OCI-LY7 (cell line): ENCODE measurements around the gene ZNF775. TPM values are rescaled to one million over a fixed set of nuclear protein-coding genes. Genes with fewer than 3 reads are reported as not detected.

ENCODE experiments used
- BruUV-seq: library from RNA; stranded (reverse); fragments of 400-500 nt; replicated peaks from 2 replicates; lab custom pipeline; 2021; lab: Mats Ljungman, UMichigan
- CTCF ChIA-PET: fragments of 300-600 bp; sonication (Branson Sonifier 250); formaldehyde crosslinking; loops from one replicate; lab custom pipeline; 2022; ENCODE audit warnings: antibody characterized with exemption; ENCODE audit not compliant: unreplicated experiment; lab: Charles Lee
- POLR2A ChIA-PET: fragments of 300-600 bp; sonication (Branson Sonifier 250); formaldehyde crosslinking; loops from one replicate; lab custom pipeline; 2022; ENCODE audit warnings: antibody characterized with exemption; lab: Charles Lee
- DNase-seq: peaks from one replicate; pipeline ENCODE4 v3.0.0-alpha.2; 2015; ENCODE audit warnings: low spot score
- H2AFZ ChIP-seq: fragments of 200-600 bp; sonication (generic), shearing (Covaris generic); 2 replicates; pipeline ENCODE4 v1.6.1; 2014; ENCODE audit warnings: mild to moderate bottlenecking, antibody characterized with exemption, low read length, moderate library complexity
- H3K27ac ChIP-seq: fragments of 200-600 bp; sonication (generic); 2 replicates; pipeline ENCODE4 v1.5.1; 2014; ENCODE audit warnings: mixed run types, low read depth, mild to moderate bottlenecking, moderate library complexity, low read length, inconsistent platforms; ENCODE audit not compliant: poor library complexity, severe bottlenecking
- H3K36me3 ChIP-seq: fragments of 200-600 bp; sonication (generic); 2 replicates; pipeline ENCODE4 v1.6.1; 2014; ENCODE audit warnings: mild to moderate bottlenecking, antibody characterized with exemption, low read length, moderate library complexity, mixed read lengths; ENCODE audit not compliant: insufficient read depth
- H3K4me1 ChIP-seq: fragments of 200-600 bp; sonication (generic); 2 replicates; pipeline ENCODE4 v1.5.1; 2014; ENCODE audit warnings: mild to moderate bottlenecking, low read length; ENCODE audit not compliant: insufficient read depth, poor library complexity, severe bottlenecking
- H3K4me2 ChIP-seq: fragments of 200-600 bp; sonication (generic); 2 replicates; pipeline ENCODE4 v1.6.1; 2014; ENCODE audit warnings: mild to moderate bottlenecking, low read length
- H3K4me3 ChIP-seq: fragments of 200-600 bp; sonication (generic); 2 replicates; pipeline ENCODE4 v1.5.1; 2014; ENCODE audit warnings: mild to moderate bottlenecking, low read depth, low read length; ENCODE audit not compliant: poor library complexity, severe bottlenecking
- H3K79me2 ChIP-seq: fragments of 200-600 bp; sonication (generic); 2 replicates; pipeline ENCODE4 v1.6.1; 2016; ENCODE audit warnings: low read depth, mild to moderate bottlenecking, low read length, moderate library complexity, mixed read lengths; ENCODE audit not compliant: insufficient read depth
- H3K9me2 ChIP-seq: fragments of 200-600 bp; sonication (generic); 2 replicates; pipeline ENCODE4 v1.6.1; 2016; ENCODE audit warnings: mild to moderate bottlenecking, low read length, mixed read lengths; ENCODE audit not compliant: insufficient read depth
- H3K9me3 ChIP-seq: fragments of 200-600 bp; sonication (generic); 2 replicates; pipeline ENCODE4 v1.6.1; 2014; ENCODE audit warnings: mild to moderate bottlenecking, mixed run types, low read length, mixed read lengths
- H4K20me1 ChIP-seq: fragments of 200-600 bp; sonication (generic); 2 replicates; pipeline ENCODE4 v1.6.1; 2014; ENCODE audit warnings: mild to moderate bottlenecking, antibody characterized with exemption, low read length, moderate library complexity, mixed read lengths; ENCODE audit not compliant: insufficient read depth
- CTCF ChIP-seq: fragments of 200-600 bp; sonication (generic); conservative IDR thresholded peaks from 2 replicates; pipeline ENCODE4 v1.5.1; 2014; ENCODE audit warnings: mild to moderate bottlenecking, antibody characterized with exemption, low read length, moderate library complexity, mixed read lengths
- EZH2phosphoT487 ChIP-seq: fragments of 200-600 bp; sonication (generic); IDR thresholded peaks from 2 replicates; pipeline ENCODE4 v1.6.1; 2018; ENCODE audit warnings: low read depth, borderline replicate concordance, mild to moderate bottlenecking, mixed run types, antibody characterized with exemption, low read length, moderate library complexity, mixed read lengths
- intact Hi-C: fragments of 100-400 bp; cut with micrococcal nuclease; formaldehyde crosslinking; loops from one replicate; pipeline ENCODE4 v1.10.0; 2022; ENCODE audit not compliant: unreplicated experiment
- total RNA-seq, 2 experiments: library from RNA; depleted of rRNA in 1 of 2; stranded (reverse); fragments of >200 nt in 1 of 2; shearing (Covaris generic) in 1 of 2; gene quantifications; 2 replicates each; pipeline ENCODE4 v1.2.3, GENCODE V29; 2014 to 2022

ZNF775 gene
- total RNA-seq, 2 experiments from 2014 or later = 4.7 to 6.5 TPM

- Histone ChIP-seq H3K4me1 (peaks cover 10% of the 10 kb centered on the region), H3K36me3 (no peaks in the 10 kb centered on the region), H3K9me2 (no peaks in the 10 kb centered on the region), H4K20me1 (no peaks in the 10 kb centered on the region), H3K4me2 (no peak overlapping the region), H3K9me3 (no peaks in the 10 kb centered on the region), H3K79me2 (no peaks in the 10 kb centered on the region), H3K4me3 (no peak overlapping the region), H2AFZ (no peak overlapping the region), H3K27ac (no peak overlapping the region)
- BruUV-seq = no TSS peak
- ChIA-PET POLR2A (no interaction called here), CTCF (no interaction called here)
- no peak for DNase-seq
- no peak for TF ChIP-seq CTCF
- TF ChIP-seq EZH2phosphoT487 = no peak
- intact Hi-C loops = no loop called here
Measured at GRCh38 chr7:150399421-150400007, 20.4 kb downstream of the ZNF775 start.

GRCh38 chr7:150400008-150400787 lies 21.1 kb downstream of the ZNF775 start:
- Histone ChIP-seq H3K27ac (no peak overlapping the region), H3K4me1 (peaks cover 14% of the 10 kb centered on the region), H3K9me3 (no peaks in the 10 kb centered on the region), H2AFZ (no peak overlapping the region), H3K79me2 (no peaks in the 10 kb centered on the region), H3K9me2 (no peaks in the 10 kb centered on the region), H3K4me3 (no peak overlapping the region), H3K36me3 (no peaks in the 10 kb centered on the region), H4K20me1 (no peaks in the 10 kb centered on the region), H3K4me2 (no peak overlapping the region)
- BruUV-seq = no TSS peak
- ChIA-PET POLR2A (no interaction called here), CTCF (no interaction called here)
- intact Hi-C loops = no loop called here
- no peak for DNase-seq
- TF ChIP-seq EZH2phosphoT487 (no peak), CTCF (no peak)
